KMS-11 (cell line): ENCODE data around the gene PDHB.

Experiments used
- H2AFZ ChIP-seq: fragments of 200-600 bp; sonication (generic); 2 replicates; pipeline ENCODE4 v1.6.1; 2016; ENCODE audit warnings: antibody characterized with exemption, mixed run types, low read depth
- H3K27ac ChIP-seq: fragments of 200-600 bp; sonication (generic); 2 replicates; pipeline ENCODE4 v1.6.1; 2016; ENCODE audit warnings: mild to moderate bottlenecking, mixed run types
- H3K27me3 ChIP-seq: fragments of 200-600 bp; sonication (generic); 2 replicates; pipeline ENCODE4 v1.6.1; 2017; ENCODE audit warnings: mild to moderate bottlenecking, low read depth, mixed run types, moderate library complexity; ENCODE audit not compliant: insufficient read depth
- H3K36me3 ChIP-seq: fragments of 200-600 bp; sonication (generic); 2 replicates; pipeline ENCODE4 v1.6.1; 2017; ENCODE audit warnings: mild to moderate bottlenecking, mixed run types; ENCODE audit not compliant: insufficient read depth
- H3K4me1 ChIP-seq: fragments of 200-600 bp; sonication (generic); 2 replicates; pipeline ENCODE4 v1.6.1; 2016; ENCODE audit warnings: mild to moderate bottlenecking, low read depth, mixed run types; ENCODE audit not compliant: poor library complexity, severe bottlenecking
- H3K4me2 ChIP-seq: fragments of 200-600 bp; sonication (generic); 2 replicates; pipeline ENCODE4 v1.7.0; 2016; ENCODE audit warnings: mild to moderate bottlenecking, mixed run types
- H3K4me3 ChIP-seq: fragments of 200-600 bp; sonication (generic); IDR thresholded peaks from 2 replicates; pipeline ENCODE4 v1.6.1; 2017; ENCODE audit warnings: low read depth, low read length, mixed read lengths; ENCODE audit not compliant: insufficient read depth
- H3K79me2 ChIP-seq: fragments of 200-600 bp; sonication (generic); 2 replicates; pipeline ENCODE4 v1.6.1; 2016; ENCODE audit warnings: low read depth, mixed run types; ENCODE audit not compliant: insufficient read depth
- H3K9ac ChIP-seq: fragments of 200-600 bp; sonication (generic); 2 replicates; pipeline ENCODE4 v1.6.1; 2016; ENCODE audit warnings: mild to moderate bottlenecking, mixed run types
- H4K20me1 ChIP-seq: fragments of 200-600 bp; sonication (generic); 2 replicates; pipeline ENCODE4 v1.6.1; 2016; ENCODE audit warnings: mild to moderate bottlenecking, mixed run types; ENCODE audit not compliant: insufficient read depth
- CTCF ChIP-seq: fragments of 200-600 bp; sonication (generic); conservative IDR thresholded peaks from 2 replicates; pipeline ENCODE4 v1.6.1; 2017; ENCODE audit warnings: low read depth, mild to moderate bottlenecking, antibody characterized with exemption, low read length, moderate library complexity, mixed read lengths

PDHB gene

GRCh38 chr3:58463942-58464271 is 30.3 kb upstream of the PDHB start:
- Histone ChIP-seq H3K36me3 (no peaks in the 10 kb centered on the region), H4K20me1 (no peaks in the 10 kb centered on the region), H3K9ac (no peak overlapping the region), H3K4me3 (no peak overlapping the region), H3K4me1 (peaks cover 27% of the 10 kb centered on the region), H3K79me2 (no peaks in the 10 kb centered on the region), H3K27me3 (no peaks in the 10 kb centered on the region), H3K4me2 (peak overlapping the region; percentile 31), H2AFZ (peak overlapping the region; percentile 68), H3K27ac (no peak overlapping the region)
- peak; percentile 46 for TF ChIP-seq CTCF

DNA sequence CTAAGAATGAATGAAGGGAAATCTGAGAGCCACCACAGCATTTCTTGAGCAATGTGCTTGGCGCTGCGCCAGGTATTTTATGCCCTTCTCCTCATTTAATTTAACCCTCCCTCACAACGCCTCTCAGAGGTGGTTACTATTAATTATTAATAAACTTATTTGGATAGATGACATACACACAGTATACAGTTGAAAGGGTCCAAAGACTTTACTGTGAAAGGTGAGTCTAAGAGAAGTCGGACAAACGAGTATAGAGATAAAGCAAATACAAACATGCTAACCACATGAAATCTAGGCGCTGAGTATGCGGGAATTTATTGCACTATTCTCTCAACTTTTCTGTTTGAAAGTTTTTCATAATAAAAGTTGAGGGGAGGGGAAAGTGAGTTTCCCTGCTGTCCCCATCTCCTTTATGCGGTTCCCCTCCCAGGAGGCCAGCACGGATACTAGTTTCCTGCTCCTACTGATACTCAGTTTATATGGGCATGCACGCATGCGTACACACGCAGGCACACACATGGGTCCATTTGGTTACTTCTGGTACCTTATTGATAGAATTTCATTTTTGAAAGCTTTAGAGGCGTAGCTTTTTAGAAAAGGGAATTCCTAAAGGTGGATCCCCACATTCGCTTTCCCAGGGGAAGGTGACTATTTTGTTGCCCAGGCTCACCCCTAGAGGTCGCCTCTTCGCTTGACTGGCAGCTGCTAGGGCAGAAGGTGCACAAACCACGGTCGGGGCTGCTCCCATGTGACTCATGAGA is 29.7 kb upstream of the PDHB start:
- Histone ChIP-seq H4K20me1 (no peaks in the 10 kb centered on the region), H3K27ac (no peak overlapping the region), H3K4me2 (peak overlapping the region; percentile 31), H3K36me3 (no peaks in the 10 kb centered on the region), H2AFZ (peak overlapping the region; percentile 68), H3K79me2 (no peaks in the 10 kb centered on the region), H3K27me3 (no peaks in the 10 kb centered on the region), H3K4me1 (peaks cover 27% of the 10 kb centered on the region), H3K9ac (no peak overlapping the region), H3K4me3 (no peak overlapping the region)
- TF ChIP-seq CTCF, result peak; percentile 87

GRCh38 chr3:58462829-58463180 is 29.2 kb upstream of the PDHB start:
- TF ChIP-seq CTCF, result no peak
- Histone ChIP-seq H3K27ac (no peak overlapping the region), H2AFZ (peak overlapping the region; percentile 68; the same call in 1 of the 2 replicates), H3K9ac (no peak overlapping the region), H3K4me2 (peak overlapping the region; percentile 31), H3K27me3 (no peaks in the 10 kb centered on the region), H3K4me1 (peaks cover 27% of the 10 kb centered on the region), H3K4me3 (no peak overlapping the region), H3K36me3 (no peaks in the 10 kb centered on the region), H3K79me2 (no peaks in the 10 kb centered on the region), H4K20me1 (no peaks in the 10 kb centered on the region)

- H3K27ac ChIP-seq, result no peak overlapping the region
- H3K36me3 ChIP-seq, result no peaks in the 10 kb centered on the region
- no peak for TF ChIP-seq CTCF
- no peak overlapping the region for H3K9ac ChIP-seq
- no peak overlapping the region for H3K4me2 ChIP-seq
- no peaks in the 10 kb centered on the region for H3K27me3 ChIP-seq
- H2AFZ ChIP-seq, result no peak overlapping the region
- H3K4me1 ChIP-seq, result peaks cover 14% of the 10 kb centered on the region
- H4K20me1 ChIP-seq, result no peaks in the 10 kb centered on the region
- H3K79me2 ChIP-seq, result no peaks in the 10 kb centered on the region
- H3K4me3 ChIP-seq, result no peak overlapping the region
Observed at GRCh38 chr3:58459160-58459559, 25.5 kb upstream of the PDHB start.
